ENCODE measurements around the gene AGO4.

The AGO4 gene

DNA sequence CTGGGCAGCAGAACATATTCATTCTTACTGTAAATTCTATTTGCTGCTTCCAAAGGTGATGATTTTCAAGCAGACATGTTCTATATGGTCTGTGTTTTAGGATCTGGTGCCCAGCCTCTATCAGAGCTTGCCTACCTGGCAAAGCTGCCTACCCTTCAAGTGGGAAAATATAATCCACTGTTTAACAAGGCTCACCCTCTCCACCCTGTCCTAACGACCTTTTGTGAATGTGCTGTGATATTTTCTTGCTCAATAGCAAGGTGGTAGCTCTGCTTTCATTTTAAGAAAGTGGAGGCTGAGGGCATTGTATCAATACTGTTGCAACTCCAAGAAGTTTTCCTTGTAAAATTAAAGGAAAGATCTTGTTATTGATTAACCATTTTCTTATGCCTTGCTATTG is 49.1 kb downstream of the AGO4 start:
- no peaks in the 10 kb centered on the region for H3K27me3 ChIP-seq (ENCODE audit: insufficient read depth, low read depth)
- H3K36me3 ChIP-seq (ENCODE audit: insufficient read depth) = no peaks in the 10 kb centered on the region
- no peak overlapping the region for H3K4me2 ChIP-seq
- H3K27ac ChIP-seq = no peak overlapping the region
- H3K4me1 ChIP-seq (ENCODE audit: low read depth, poor library complexity, severe bottlenecking) = no peaks in the 10 kb centered on the region
- no peaks in the 10 kb centered on the region for H3K79me2 ChIP-seq (ENCODE audit: insufficient read depth, low read depth)
- TF ChIP-seq, protein P1, sequence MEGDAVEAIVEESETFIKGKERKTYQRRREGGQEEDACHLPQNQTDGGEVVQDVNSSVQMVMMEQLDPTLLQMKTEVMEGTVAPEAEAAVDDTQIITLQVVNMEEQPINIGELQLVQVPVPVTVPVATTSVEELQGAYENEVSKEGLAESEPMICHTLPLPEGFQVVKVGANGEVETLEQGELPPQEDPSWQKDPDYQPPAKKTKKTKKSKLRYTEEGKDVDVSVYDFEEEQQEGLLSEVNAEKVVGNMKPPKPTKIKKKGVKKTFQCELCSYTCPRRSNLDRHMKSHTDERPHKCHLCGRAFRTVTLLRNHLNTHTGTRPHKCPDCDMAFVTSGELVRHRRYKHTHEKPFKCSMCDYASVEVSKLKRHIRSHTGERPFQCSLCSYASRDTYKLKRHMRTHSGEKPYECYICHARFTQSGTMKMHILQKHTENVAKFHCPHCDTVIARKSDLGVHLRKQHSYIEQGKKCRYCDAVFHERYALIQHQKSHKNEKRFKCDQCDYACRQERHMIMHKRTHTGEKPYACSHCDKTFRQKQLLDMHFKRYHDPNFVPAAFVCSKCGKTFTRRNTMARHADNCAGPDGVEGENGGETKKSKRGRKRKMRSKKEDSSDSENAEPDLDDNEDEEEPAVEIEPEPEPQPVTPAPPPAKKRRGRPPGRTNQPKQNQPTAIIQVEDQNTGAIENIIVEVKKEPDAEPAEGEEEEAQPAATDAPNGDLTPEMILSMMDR (conservative IDR thresholded peaks at IDR 0.05; ENCODE audit: low read depth, low read length) = no peak
- no peaks in the 10 kb centered on the region for H4K20me1 ChIP-seq (ENCODE audit: insufficient read depth)
- no peak overlapping the region for H2AFZ ChIP-seq (ENCODE audit: low read depth)
- no peak overlapping the region for H3K9ac ChIP-seq
- H3K4me3 ChIP-seq (IDR thresholded peaks at IDR 0.05; ENCODE audit: insufficient read depth, low read depth, low read length) = no peak overlapping the region

DNA sequence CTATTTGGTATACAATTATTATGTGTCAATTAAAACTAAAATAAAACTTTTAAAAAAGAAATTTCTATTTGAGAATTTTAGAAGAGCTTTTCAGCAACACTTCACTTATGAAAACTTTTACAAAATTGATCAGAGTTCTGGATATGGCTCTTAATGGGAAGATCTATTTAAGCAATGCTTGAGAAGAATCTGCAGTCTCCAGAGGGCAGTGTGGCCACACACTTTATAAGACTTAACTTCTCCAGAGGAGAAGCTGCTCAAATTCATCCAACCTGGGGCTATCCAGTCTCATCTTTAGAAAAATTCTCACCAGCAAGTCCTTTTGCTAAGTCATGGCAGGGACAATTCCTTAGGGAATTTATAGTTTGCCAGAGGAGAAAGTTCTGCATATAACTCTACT is 50.0 kb downstream of the AGO4 start:
- Histone ChIP-seq H3K9ac (no peak overlapping the region), H3K4me1 (ENCODE audit: low read depth, poor library complexity, severe bottlenecking) (no peaks in the 10 kb centered on the region), H3K27me3 (ENCODE audit: insufficient read depth, low read depth) (no peaks in the 10 kb centered on the region), H3K4me3 (IDR thresholded peaks at IDR 0.05; ENCODE audit: insufficient read depth, low read depth, low read length) (no peak overlapping the region), H3K4me2 (no peak overlapping the region), H3K27ac (no peak overlapping the region), H3K36me3 (ENCODE audit: insufficient read depth) (no peaks in the 10 kb centered on the region), H3K79me2 (ENCODE audit: insufficient read depth, low read depth) (no peaks in the 10 kb centered on the region), H2AFZ (ENCODE audit: low read depth) (no peak overlapping the region), H4K20me1 (ENCODE audit: insufficient read depth) (no peaks in the 10 kb centered on the region)
- TF ChIP-seq, protein P1 (conservative IDR thresholded peaks at IDR 0.05; ENCODE audit: low read depth, low read length) = 0 out of 2 replicates have a peak, but pooled peaks have one; percentile 21

DNA sequence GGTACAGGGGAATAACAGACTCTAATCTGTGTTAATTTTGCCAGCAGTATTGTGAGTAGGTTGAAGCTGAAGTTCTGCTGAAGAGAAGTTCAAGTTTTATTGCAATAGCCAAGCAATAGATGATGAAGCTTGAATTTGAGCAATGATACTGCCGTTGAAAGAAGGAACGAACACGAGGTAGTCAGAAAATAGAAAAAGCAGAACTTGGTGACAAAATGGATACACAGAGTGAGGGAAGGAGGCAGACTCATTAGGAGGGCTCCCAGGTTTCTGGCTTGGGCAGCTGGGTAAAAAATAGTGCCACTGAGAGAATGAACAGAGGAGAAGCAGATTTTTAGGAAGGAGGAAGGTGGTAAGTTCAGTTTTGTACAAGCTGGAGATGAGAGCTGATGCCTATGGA is 52.9 kb downstream of the AGO4 start:
- no peak overlapping the region for H3K9ac ChIP-seq

DNA sequence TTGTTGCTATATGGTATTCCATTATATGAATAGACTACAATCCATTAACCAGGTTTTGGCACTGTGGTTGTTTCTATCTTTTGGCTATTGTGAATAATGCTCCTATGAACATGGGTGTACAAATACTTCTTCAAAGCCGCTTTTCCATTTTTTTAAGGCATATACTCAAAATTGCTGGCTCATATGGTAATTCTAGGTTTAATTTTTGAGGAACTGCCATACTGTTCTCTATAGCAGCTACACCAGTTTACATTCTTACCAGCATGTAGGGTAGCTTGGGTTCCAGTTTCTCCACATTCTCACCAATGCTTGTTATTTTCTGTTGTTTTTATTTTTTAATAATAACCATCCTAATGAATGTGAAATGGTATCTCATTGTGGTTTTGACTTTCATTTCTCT is 55.3 kb downstream of the AGO4 start:
- H4K20me1 ChIP-seq (ENCODE audit: insufficient read depth) = no peaks in the 10 kb centered on the region
- H3K27me3 ChIP-seq (ENCODE audit: insufficient read depth, low read depth) = no peaks in the 10 kb centered on the region
- no peak overlapping the region for H3K9ac ChIP-seq
- H3K36me3 ChIP-seq (ENCODE audit: insufficient read depth) = no peaks in the 10 kb centered on the region
- no peak overlapping the region for H3K4me3 ChIP-seq (IDR thresholded peaks at IDR 0.05; ENCODE audit: insufficient read depth, low read depth, low read length)
- H3K79me2 ChIP-seq (ENCODE audit: insufficient read depth, low read depth) = no peaks in the 10 kb centered on the region
- H3K4me2 ChIP-seq = no peak overlapping the region
- H3K27ac ChIP-seq = no peak overlapping the region
- H3K4me1 ChIP-seq (ENCODE audit: low read depth, poor library complexity, severe bottlenecking) = no peaks in the 10 kb centered on the region
- H2AFZ ChIP-seq (ENCODE audit: low read depth) = no peak overlapping the region
- TF ChIP-seq, protein P1 (conservative IDR thresholded peaks at IDR 0.05; ENCODE audit: low read depth, low read length) = no peak

More for the DNA sequence above, 52.9 kb downstream of the AGO4 start:
- H3K4me2 ChIP-seq = no peak overlapping the region
- H4K20me1 ChIP-seq (ENCODE audit: insufficient read depth) = no peaks in the 10 kb centered on the region
- TF ChIP-seq, protein P1 (conservative IDR thresholded peaks at IDR 0.05; ENCODE audit: low read depth, low read length) = no peak
- H3K4me1 ChIP-seq (ENCODE audit: low read depth, poor library complexity, severe bottlenecking) = no peaks in the 10 kb centered on the region
- H3K27ac ChIP-seq = no peak overlapping the region
- no peaks in the 10 kb centered on the region for H3K79me2 ChIP-seq (ENCODE audit: insufficient read depth, low read depth)
- no peak overlapping the region for H3K4me3 ChIP-seq (IDR thresholded peaks at IDR 0.05; ENCODE audit: insufficient read depth, low read depth, low read length)
- no peak overlapping the region for H2AFZ ChIP-seq (ENCODE audit: low read depth)
- H3K36me3 ChIP-seq (ENCODE audit: insufficient read depth) = no peaks in the 10 kb centered on the region
- H3K27me3 ChIP-seq (ENCODE audit: insufficient read depth, low read depth) = no peaks in the 10 kb centered on the region

Data from KMS-11 (cell line).